Duodenal mucosa (tissue), 2 donors: ENCODE measurements around the gene CBFA2T3.
"Not testable (repeated sequence)": the region's sequence is repeated elsewhere in the genome, so short reads cannot be mapped to it uniquely, and the experiment has no call there.

ENCODE experiments used
- H3K27ac ChIP-seq: one replicate; pipeline ENCODE4 v1.7.0; 2013; ENCODE audit warnings: low read depth, low read length
- H3K27me3 ChIP-seq, 2 donors: one replicate each; pipeline ENCODE4 v1.7.0; 2013; ENCODE audit warnings: low read length in 2 of 2, control low read depth in 1 of 2; ENCODE audit not compliant: insufficient read depth in 2 of 2, control insufficient read depth in 1 of 2
- H3K36me3 ChIP-seq, 2 donors: one replicate each; pipeline ENCODE4 v1.7.0; 2013; ENCODE audit warnings: low read length in 2 of 2, control low read depth in 1 of 2; ENCODE audit not compliant: insufficient read depth in 2 of 2, control insufficient read depth in 1 of 2
- H3K4me1 ChIP-seq, 2 donors: one replicate each; pipeline ENCODE4 v1.7.0; 2013; ENCODE audit warnings: low read length in 2 of 2, control low read depth in 1 of 2; ENCODE audit not compliant: insufficient read depth in 2 of 2, control insufficient read depth in 1 of 2
- H3K4me3 ChIP-seq, 2 donors: one replicate each; pipeline ENCODE4 v1.7.0; 2013; ENCODE audit warnings: low read length in 2 of 2, low read depth in 1 of 2
- H3K9ac ChIP-seq, 2 donors: one replicate each; pipeline ENCODE4 v1.7.0; 2013; ENCODE audit warnings: low read length in 2 of 2, low read depth in 1 of 2
- H3K9me3 ChIP-seq, 2 donors: one replicate each; pipeline ENCODE4 v1.7.0; 2013; ENCODE audit warnings: low read length in 2 of 2, control low read depth in 1 of 2; ENCODE audit not compliant: control insufficient read depth in 1 of 2

Gene CBFA2T3

DNA sequence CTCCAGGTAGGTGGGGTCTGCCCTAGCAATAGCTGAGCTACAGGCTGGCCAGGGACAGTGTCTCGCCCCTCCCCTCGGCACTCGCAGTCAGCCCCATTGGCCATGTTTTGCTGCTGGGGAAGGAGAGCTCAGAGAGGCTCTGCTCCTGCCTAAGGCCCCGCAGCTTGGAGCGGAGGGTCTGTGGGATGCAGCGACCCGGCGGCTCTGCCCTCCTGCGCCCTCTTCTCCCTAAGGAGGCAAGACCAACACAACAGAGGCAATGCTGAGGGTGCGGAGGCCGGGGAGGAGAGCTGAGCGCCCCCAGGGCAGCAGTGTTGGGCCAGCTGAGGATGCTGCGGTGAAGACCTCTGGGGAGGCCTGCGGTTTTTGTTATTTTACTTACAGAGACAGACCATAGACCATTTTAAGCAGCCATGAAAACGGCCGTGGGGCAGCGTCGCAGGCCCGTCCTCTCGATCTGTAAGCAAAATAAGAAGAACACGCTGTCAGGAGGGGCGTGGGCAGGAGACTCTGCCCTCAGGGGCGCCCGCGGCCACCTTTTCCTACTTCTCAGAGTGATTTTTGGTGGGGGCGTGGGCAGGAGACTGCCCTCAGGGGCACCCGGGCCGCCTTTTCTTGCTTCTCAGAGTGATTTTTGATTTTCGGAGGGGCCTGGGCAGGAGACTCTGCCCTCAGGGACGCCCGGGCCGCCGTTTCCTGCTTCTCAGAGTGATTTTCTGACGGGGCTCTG lies 79.1 kb downstream of the CBFA2T3 start:
- Histone ChIP-seq H3K27me3 (no peaks in the 10 kb centered on the region), H3K9me3 (no peaks in the 10 kb centered on the region), H3K4me3 (no peak overlapping the region), H3K36me3 (peaks cover 0 to 4% of the 10 kb centered on the region in 2 donors), H3K4me1 (no peaks in the 10 kb centered on the region), H3K27ac (no peak overlapping the region), H3K9ac (no peak overlapping the region)

DNA sequence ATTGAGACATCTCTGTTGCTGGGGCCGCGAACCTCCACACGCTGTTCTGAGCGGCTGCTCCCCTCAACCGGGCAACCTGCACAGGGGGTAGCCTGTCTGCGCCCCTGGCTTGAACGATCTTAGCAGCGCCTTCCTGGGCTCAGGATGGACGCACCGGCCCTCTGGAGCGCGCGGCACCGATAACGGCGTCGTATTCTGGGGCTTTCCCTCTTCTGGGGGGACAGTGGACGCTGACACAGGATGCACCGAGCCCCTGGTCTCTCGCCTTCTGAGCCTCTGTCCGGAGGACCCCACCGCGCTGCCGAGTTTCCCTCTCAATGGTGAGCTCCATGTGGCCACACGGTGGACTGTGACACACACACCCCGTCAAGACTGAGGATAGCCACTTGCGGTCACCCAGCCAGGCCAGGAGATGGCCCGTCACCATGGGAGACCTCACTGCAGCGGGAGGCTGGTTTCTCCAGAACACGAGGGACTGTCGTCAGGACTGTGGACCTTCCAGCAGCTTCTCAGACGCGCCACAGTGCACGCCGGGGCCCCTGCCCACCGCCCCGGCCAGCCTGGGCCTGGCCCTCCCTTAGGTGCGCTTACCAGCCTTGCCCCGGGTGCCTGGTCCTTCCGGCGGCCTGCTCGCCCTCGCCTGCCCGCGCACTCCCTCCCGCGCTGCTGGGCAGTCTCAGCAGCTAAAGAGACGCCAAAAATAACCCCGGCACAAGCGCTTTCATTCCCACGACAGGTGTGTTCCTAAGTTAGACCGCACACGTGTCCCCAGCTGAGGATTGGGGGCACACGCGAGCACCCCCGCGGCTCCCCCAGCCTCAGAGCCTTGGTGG lies 80.6 kb downstream of the CBFA2T3 start:
- no peak overlapping the region for H3K4me3 ChIP-seq
- no peaks in the 10 kb centered on the region for H3K9me3 ChIP-seq
- H3K9ac ChIP-seq, result no peak overlapping the region
- no peaks in the 10 kb centered on the region for H3K27me3 ChIP-seq
- H3K4me1 ChIP-seq, result no peaks in the 10 kb centered on the region
- H3K36me3 ChIP-seq, result peaks cover 0 to 9% of the 10 kb centered on the region in 2 donors
- H3K27ac ChIP-seq, result no peak overlapping the region

DNA sequence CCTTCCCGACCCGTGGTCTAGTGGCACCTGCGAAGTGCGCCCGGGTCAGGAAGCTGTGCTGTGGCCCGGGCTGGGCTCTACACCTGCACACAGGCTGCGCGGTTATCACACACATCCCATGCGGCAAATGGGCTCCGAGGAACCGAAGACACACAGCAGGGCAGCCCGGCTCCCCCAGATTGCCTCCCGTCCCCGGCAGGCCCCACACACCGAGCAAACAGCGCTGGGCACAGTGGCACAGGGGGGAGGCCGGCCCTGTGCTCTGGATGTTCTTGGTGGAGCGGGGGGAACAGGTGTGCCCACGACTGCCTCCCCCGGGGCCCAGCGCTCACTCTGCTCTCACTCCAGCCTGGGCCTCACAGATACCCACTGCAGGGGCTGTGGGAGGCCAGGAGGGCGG lies 81.7 kb downstream of the CBFA2T3 start:
- Histone ChIP-seq H3K36me3 (peaks cover 0 to 9% of the 10 kb centered on the region in 2 donors), H3K27me3 (no peaks in the 10 kb centered on the region), H3K9me3 (no peaks in the 10 kb centered on the region), H3K4me1 (no peaks in the 10 kb centered on the region), H3K9ac (no peak overlapping the region), H3K4me3 (no peak overlapping the region), H3K27ac (no peak overlapping the region)

DNA sequence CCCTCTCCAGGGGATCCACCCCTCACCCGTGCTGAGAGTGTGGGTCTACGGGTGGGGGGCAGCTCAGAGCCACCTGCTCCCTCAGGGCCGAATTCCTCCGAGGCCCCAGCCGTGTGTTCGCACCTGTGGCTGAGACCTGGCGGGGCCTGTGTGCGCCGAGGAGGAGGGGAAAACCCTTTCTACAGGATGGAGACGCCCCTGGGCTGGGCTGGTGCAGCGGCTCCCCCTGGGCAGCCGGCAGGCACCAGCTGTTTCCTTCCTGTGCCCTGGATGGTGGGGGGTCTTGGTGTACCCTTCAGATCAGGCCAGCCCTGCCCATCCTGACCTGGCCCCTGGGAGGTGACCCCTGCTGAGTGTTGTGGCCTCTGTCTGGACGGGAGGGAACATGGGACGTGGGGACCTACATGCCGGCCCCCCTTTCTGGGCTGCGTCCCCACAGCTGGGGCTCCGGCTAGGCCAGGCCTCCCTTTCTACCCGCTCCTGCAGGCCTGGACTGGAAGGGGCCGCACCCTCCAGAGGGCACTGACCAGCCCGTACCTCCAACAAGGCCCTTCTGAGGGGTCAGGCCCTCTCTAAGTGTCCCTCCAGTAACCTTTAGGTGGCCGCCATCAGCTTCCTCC lies 82.2 kb downstream of the CBFA2T3 start:
- Histone ChIP-seq H3K27me3 (no peaks in the 10 kb centered on the region), H3K36me3 (peaks cover 0 to 9% of the 10 kb centered on the region in 2 donors), H3K27ac (no peak overlapping the region)

DNA sequence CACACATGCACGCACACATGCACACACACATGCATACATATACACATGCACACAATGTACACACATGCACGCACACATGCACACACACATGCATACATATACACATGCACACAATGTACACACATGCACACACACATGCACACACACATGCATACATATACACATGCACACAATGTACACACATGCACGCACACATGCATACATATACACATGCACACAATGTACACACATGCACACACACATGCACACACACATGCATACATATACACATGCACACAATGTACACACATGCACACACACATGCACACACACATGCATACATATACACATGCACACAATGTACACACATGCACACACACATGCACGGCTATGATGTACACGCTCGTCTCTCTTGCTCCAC lies 82.7 kb downstream of the CBFA2T3 start:
- H3K4me1 ChIP-seq, H3K27me3 ChIP-seq, H3K9me3 ChIP-seq, H3K4me3 ChIP-seq, H3K27ac ChIP-seq, H3K9ac ChIP-seq, H3K36me3 ChIP-seq: not testable (repeated sequence)

More for the DNA sequence above, 82.2 kb downstream of the CBFA2T3 start:
- Histone ChIP-seq H3K4me1 (no peaks in the 10 kb centered on the region), H3K9me3 (no peaks in the 10 kb centered on the region), H3K4me3 (no peak overlapping the region), H3K9ac (no peak overlapping the region)

DNA sequence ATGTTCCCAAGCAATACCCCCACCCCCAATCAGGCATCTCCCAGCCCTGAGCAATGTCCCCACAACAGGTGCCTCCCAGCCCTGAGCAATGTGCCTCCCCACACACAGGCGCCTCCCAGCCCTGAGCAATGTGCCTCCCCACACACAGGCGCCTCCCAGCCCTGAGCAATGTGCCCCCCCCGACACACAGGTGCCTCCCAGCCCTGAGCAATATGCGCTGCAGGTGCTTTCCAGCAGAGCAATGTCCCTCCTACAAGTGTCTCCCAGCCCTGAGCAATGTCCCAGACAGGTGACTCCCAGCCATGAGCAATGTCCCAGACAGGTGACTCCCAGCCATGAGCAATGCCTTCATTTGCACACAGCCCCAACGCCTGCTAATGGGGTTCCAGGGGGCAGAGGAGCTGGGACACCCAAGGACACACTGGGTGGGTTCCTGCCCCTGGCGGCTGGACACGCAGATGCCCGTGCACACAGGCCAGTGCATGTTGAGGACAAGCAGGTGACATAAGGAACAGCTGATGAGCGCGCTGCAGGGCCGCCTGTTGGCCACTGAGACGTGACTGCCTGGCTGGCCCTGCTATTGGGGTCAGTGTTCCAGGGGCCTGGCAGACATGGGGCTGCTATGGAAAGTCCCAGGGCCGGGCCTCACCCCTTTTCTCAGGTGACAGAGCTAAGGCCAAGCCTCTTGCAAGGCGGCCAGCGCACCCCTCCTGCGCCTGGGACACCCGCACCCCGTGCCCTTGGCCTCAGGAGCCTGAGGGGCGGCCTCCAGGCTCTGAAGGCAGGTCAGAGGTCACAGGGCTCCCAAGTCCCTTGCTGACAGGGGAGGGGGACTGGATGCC lies 83.7 kb downstream of the CBFA2T3 start:
- Histone ChIP-seq H3K4me3 (no peak overlapping the region), H3K4me1 (no peaks in the 10 kb centered on the region), H3K9ac (no peak overlapping the region), H3K36me3 (peaks cover 0 to 9% of the 10 kb centered on the region in 2 donors), H3K9me3 (no peaks in the 10 kb centered on the region), H3K27ac (no peak overlapping the region), H3K27me3 (no peaks in the 10 kb centered on the region)

DNA sequence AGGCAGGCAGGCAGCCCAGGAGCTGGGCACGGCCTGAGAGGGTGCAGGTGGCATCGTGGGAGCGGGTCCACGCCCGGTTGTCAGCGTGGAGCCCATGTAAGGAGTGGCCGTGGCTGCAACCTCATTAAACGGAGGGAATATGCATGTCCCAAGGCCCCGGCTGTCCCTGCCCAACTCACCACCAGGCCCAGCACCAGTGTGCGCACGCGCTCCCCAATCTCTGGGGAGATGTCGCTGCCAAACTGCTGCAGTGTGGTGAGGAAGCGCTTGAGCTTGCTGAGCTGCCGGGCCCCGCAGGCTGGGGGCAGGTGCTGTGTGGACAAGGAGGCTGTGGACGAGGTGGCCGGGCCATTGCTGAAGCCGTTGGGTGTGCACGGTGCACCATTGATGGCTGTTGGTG lies 84.9 kb downstream of the CBFA2T3 start:
- H3K27ac ChIP-seq, result no peak overlapping the region

DNA sequence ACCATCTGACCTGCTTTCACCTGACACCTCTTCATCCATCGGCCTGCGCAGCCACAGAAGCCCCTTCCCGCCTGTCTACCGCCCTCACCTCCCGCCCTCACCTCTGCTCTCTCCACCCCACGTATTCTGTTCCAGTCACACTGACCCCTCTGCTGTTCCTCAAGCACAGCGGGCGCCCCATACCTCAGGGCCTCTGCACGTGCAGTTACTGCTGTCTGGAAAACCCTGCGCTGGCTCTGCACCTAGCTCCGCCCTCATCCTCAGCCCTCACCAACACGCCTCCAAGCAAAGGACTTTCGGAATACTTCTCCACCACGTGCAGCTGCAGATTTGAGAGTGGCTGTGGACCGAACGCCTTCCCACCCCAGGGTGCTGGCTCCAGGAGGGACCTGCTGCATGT lies 85.9 kb downstream of the CBFA2T3 start:
- Histone ChIP-seq H3K27ac (no peak overlapping the region), H3K9ac (no peak overlapping the region), H3K4me3 (no peak overlapping the region), H3K27me3 (no peaks in the 10 kb centered on the region), H3K9me3 (no peaks in the 10 kb centered on the region), H3K36me3 (peaks cover 0 to 5% of the 10 kb centered on the region in 2 donors), H3K4me1 (peaks cover 0 to 13% of the 10 kb centered on the region in 2 donors)

More for the DNA sequence above, 84.9 kb downstream of the CBFA2T3 start:
- Histone ChIP-seq H3K4me3 (no peak overlapping the region), H3K36me3 (peaks cover 0 to 5% of the 10 kb centered on the region in 2 donors), H3K4me1 (peaks cover 0 to 6% of the 10 kb centered on the region in 2 donors), H3K9me3 (no peaks in the 10 kb centered on the region), H3K27me3 (no peaks in the 10 kb centered on the region), H3K9ac (no peak overlapping the region)

DNA sequence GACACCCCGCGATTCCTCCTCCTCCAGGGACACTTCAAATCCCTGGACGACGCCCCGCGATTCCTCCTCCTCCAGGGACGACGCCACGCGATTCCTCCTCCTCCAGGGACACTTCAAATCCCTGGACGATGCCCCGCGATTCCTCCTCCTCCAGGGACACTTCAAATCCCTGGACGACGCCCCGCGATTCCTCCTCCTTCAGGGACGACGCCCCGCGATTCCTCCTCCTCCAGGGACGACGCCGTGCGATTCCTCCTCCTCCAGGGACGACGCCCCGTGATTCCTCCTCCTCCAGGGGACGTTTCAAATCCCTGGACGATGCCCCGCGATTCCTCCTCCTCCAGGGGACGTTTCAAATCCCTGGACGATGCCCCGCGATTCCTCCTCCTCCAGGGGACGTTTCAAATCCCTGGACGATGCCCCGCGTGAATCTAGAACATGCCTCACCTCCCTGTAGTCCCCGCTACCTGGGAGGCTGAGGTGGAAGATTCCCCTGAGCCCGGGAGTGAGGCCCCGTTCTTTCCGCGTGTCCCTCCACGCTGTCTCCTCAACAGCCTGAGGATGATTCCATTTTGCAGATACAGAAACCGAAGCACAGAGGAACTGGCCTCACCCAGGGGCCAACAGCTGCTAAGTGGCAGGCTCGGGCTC lies 87.2 kb downstream of the CBFA2T3 start:
- not testable (repeated sequence) for H3K4me3 ChIP-seq, H3K27ac ChIP-seq, H3K36me3 ChIP-seq, H3K27me3 ChIP-seq, H3K9ac ChIP-seq, H3K9me3 ChIP-seq
- H3K4me1 ChIP-seq, result peaks cover 0 to 16% of the 10 kb centered on the region in 2 donors
